RPMI7951 (cell line): ENCODE measurements around the gene CCDC88C. TPM values are rescaled to one million over a fixed set of nuclear protein-coding genes. Genes with fewer than 3 reads are reported as not detected.

Experiments
- DNase-seq: peaks from one replicate; pipeline ENCODE4 v3.0.0-alpha.2; 2012; ENCODE audit warnings: low read depth
- total RNA-seq: library from RNA; depleted of rRNA; stranded (reverse); fragments of >200 nt; shearing (Covaris generic); gene quantifications from 2 replicates; pipeline ENCODE4 v1.2.3, GENCODE V29; 2014

CCDC88C gene
- total RNA-seq, 1 experiment from 2014 or later, result 0.12 TPM

DNA sequence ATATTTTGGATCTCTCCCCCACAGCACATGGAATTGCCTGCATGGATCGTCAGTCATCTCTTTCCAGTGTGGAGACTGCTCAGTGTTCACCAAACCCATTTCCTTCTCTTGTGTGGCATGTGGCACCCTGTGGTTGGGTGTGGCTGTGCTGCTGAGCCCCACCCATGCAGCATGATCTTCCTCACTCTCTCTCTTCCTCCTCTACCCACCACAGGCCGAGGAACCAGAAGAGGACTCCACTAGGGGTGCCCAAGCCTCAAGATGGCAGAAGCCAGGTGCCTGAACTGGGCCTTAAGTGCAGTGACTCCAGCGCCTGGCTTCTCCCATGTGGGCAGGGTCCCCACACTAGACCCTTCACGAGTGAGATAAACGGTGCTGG, 106.3 kb downstream of the CCDC88C start:
- DNase-seq, result no peak

DNA sequence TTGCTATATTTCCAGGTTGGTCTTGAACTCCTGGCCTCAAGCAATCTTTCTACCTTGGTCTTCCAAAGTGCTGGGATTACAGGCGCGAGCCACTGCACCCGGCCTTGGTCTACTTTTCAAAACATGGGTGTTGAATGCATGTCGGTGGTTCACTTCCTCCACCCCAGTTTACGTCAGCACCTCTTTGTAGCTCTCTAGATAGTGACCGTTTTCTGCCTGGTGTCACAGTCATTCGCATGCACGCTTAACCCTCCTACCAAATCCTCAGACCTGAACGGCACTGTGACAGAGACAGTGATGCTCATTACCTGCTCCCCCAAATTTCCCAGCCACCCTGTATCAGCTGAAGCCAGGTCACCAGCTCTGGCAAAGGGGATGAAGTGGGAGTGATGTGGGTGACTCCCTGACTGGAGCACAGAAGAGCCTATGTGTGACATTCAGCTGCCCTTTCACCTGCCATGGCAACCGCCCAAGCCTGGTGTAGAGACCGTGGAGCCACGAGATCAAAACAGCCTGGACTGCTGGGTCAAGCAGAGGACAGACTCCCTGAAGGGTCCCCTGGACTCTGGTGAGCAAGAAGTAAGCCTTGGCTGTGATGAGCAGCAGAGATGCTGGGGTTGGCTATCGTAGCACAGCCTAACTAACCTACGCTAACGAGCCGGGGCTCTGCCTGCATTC, 106.9 kb downstream of the CCDC88C start:
- DNase-seq, result no peak

DNA sequence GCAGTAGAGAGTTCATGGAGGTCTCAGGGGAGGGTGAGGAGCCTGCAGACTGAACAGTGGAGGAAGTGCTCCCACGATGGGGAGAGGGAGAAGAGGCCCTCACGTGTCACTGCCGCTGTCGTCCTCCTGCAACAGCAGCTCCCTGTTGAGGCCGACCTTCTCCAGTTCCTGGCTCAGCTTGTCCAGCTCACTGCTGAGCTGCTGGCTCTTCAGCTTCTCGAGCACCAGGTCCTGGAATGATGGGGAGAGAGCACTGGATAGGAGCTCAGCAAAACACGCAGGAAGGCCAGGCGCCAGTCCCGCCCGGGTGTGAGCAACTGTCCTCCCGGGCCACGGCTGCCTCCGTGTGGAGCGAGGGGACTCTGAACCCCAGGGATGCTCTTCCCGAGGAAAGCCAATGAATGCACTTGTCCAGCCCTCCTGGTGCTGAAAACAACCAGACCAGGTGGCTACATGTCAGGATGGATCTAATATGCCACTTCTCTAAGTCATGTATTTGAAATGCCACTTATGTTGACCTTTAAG, 107.8 kb downstream of the CCDC88C start:
- DNase-seq, result no peak

DNA sequence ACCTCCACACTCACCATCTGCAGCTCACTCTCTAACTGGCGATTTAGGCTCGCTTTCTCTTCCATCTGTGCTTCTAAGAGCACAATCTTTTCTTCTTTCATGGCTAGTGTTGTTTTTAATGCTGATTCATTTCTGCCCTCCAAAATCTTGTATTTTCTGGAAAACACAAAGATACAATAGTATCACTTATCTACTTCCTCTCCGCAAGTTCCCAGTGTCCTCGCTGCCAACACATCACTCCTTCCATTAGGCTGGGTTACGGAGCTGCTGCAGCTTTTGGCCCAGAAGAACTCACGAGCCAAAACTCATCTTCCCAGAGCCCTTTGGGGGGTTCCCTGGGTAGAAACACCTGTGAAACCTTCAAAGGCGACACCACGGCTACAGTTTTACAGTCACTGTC, 109.3 kb downstream of the CCDC88C start:
- DNase-seq, result no peak

DNA sequence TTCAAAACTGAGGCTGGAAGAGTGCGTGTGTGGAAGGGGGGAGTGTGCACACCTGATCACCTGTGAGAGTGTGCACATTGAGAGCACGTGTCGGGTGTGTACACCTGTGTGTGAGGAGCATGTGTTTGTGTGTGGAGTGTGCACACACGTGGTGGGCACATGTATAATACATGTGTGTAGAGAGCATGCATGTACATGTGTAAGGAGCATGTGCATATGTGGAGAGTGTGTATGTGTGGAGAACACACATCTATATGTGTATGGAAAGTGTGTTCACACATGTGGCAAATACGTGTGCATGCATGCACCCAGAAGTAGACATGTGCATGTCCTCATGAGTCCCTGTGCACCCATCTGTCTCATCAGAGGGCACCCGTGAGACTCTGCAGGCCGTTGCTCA, 110.0 kb downstream of the CCDC88C start:
- no peak for DNase-seq

DNA sequence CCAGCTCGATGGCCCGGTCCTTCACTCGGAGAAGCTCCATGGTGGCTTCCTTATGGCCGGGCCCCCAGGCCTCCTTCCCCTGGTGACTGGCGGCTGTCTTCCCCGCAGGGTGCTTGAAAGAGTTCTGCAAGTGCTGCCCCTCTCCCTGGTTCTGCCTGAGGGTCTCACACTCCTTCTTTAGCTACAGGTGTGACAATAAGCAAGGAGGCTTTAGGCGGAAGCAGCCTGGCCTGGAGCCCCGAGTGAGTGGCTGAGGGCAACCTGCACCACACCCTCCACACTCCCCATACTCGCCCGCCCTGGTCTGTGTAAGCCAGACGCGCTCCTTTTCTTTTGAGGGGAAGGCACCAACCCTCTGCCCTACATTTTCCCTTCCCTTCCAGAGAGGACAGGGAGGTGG, 110.6 kb downstream of the CCDC88C start:
- no peak for DNase-seq

DNA sequence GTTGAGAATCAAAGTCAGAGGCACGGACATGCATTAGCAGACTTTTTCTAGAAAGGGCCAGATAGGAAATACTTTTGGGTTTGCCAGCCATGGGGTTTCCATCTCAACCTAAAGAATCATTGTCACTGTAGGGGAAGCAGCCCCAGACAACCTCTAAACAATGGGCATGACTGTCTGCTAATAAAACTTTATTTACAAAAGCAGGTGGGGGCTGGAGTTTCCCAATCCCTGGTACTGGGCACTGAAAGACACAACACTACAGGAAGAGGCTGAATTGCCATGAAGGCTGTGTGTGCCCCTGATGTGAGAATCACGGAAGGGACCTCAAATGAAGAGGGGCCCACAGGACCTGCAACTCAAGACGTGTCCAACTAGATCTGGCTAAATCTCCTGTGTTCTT, 111.1 kb downstream of the CCDC88C start:
- DNase-seq, result no peak

DNA sequence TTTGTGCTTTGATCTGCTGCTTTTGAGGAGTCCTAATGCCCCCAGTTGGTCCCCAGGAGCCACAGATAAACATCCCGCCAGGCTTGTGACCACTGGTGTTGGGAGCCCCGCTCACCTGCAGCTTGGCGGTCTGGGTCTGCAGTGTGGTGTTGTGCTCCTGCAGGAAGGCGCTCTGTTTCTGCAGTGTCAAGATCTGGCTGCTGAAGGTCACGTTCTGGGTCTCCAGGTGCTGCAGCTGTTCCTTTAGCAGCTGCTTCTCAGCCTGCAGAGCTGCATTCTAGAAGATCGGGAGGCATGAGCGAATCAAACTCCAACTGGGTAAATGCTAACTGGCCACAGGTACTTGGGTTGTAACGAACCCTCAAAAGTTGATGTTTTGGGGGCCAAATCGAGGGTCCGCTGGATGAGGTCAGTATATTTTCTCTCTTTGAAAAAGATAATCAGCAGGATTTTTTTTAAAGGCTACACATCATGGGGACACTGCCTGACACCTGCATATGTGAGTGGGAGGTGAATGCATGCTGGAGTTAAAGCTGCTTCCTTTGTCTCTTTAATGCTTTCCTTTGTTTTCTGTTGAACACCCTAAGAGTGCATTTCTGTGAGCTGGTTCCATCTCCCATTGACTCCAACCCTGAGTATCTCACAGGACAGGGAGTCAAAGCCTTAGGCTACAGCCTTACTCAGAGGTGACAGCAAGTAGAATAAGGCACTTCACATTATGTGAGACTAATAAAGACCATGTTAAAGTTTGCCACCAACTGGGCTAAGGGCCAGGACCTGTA, 111.8 kb downstream of the CCDC88C start:
- DNase-seq, result no peak

DNA sequence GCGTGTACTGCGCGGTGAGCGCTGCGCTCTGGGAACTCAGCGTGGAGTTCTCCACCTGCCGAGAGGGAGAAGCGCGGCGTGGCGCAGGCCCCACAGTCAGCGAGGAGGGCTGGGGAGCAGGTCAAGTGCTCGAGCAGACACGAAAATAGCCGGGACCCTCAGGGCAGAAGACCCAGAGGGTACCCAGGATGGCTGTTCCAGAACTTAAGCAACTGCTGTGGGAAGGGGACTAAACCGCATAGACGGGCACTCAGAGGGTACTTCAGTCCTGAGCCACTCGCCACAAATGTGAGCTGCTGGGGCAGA, 113.7 kb downstream of the CCDC88C start:
- no peak for DNase-seq

DNA sequence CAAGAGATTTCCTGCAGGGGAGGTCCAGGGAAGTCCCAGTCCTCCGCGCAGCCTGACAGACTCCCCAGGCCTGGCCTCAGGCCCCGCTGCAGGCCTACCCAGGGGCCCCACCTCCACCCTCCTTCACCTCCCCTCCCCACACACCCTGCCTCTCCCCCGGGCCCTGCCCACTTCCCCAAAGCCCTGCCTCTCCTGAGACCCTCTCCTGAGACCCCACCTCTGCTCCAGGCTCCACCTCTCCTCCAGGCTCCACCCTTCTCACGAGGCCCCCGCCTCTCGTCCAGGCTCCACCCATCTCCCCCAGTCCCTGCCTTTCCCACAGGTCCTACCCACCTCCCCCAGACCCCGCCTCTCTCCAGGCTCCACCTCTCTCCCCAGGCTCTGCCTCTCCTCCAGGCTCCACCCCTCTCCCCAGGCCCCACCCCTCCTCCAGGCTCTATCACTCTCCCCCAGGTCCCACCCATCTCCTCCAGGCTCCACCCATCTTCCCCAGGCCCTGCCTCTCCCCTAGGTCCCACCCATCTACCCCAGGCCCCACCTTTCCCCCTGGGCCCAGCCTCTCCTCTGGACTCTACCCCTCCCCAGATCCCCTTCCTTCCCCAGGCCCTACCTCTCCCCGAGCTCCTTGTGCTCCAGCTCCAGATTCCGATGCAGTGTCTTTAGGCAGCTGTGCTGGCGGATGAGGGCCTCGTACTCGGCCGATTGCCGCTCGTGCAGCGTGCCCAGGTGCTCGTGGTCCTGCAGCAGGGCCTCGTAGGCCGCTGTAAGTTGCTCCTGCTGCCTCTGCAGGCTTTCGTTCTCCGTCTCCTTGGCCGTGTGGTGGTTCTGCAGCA, 114.3 kb downstream of the CCDC88C start:
- DNase-seq, result no peak

DNA sequence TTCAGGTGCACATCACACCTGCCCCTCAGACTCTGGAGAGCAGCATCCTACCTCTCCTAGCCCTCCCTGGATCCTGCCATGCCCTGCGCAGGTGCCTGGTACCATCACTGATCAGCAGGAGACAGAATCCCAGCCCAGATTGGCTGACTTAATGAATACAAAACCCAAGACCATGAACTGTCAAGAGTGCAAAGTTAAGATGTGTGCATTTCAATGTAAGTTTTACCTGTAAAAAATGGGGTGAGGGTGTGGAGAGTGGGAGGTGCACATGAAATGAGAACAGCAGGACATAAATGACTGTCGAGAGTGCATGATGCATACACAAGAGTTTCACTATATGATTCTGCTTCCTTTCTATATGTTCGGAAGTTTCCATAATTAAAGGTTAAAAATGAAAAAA, 115.2 kb downstream of the CCDC88C start:
- DNase-seq, result no peak

DNA sequence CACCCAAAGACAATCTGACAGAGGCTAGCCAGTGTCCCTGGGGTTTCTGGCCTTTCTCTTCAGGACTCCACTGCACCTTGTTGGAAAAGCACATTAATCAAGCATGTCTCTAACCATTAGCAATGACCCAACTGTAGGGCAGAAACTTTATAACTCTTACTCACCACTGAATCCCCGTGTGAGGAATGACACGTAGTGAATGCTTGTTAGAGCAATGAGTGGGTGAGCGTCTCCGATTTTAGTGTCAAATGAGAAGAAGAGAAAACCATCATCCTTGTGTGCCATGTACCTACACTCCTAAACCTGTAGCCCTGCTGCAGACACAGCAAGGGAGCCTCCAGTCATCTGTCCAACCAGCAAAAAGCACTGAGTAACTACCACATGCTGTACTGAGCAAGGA, 116.7 kb downstream of the CCDC88C start:
- no peak for DNase-seq

DNA sequence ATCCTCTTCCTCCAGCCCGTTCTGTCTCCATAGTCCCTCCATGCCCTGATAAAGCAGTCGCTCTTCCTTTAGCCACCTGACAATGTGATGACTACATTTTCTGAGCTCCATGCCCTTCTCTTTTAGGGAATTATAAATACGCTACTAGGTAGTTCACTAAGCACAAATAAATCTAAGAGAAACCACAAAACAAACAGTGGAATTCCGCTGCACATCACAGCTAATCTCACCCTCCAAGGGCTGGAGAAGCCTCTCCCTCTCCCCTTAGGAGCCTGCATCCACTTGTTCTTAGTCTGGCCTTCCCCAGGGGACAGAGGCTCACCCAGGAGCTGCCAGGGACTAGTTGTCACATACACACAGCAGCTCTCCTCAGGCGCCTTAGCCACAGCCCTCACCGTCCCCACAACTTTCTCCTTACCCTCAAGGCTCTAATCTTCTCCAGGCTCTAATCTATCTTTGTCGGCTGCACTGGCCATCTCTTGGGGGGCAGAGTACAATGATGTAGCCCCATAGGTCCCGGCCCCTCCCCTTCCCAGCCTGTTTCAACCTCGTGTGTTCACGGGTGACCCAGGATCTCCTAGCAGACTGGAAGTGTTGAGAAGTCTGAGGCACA, 117.2 kb downstream of the CCDC88C start:
- DNase-seq, result no peak

DNA sequence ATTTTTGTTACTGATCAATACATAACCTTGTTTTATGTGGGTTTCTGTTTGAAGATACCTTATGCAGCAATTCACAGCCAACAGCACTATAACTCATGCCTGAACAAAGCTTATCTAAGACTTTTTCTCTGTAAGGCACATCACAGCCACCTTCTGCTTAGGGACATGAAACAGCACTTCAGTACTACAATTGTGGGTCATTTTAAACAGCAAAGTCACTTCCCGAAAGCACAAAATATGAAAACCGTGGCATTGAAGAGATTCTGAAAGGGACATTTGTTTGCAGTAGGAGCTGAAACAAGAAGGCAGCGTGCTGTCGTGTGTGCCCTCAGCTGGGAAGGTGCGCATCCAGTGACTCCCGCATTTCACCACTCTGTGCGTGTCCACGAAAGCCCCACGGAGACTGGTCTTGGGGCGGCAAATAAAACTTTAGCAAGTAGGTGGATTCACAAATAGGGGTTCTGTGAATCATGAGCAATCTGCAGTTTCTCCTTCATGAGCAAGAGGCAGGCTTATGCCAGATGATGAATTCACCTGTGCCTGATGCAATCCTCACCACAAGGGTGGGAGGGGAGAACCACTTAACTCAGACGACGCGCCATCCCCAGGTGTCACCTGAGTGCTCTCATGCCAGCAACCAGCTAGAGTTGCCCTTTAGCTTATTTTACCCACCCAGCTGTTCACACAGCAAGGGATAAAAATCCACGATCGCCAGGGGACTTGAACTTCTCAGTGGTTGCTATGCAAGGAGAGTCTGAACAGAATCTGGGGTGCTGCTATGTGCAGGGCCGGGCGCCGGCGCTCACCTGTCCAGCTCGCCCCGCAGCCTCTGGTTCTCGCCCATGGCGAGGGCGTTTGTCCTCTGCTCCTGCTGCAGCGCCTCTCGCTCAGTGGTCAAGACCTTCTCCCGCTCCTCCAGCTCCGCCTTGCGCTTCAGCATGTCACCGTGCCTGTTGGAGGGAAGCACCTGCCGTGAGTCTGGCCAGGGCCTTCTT, 118.2 kb downstream of the CCDC88C start:
- no peak for DNase-seq

DNA sequence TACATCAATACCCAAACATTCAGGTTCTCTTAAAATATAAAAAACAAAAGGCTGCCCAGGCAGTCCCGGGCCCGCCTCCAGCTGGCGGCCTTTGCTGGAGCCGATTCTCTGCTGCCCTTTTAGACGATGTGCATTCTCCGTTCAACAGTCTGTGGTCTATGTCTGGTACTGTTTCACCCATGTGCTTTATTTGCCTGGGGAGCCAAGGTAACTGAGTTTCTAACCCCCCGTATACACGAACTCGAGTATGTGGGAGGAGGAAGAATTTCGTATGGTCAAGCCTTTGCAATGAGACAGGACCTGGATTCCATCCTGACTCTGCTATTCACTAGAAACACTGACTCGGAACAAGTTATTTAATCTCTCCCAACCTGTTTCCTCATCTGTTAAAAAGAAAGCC, 119.0 kb downstream of the CCDC88C start:
- no peak for DNase-seq

DNA sequence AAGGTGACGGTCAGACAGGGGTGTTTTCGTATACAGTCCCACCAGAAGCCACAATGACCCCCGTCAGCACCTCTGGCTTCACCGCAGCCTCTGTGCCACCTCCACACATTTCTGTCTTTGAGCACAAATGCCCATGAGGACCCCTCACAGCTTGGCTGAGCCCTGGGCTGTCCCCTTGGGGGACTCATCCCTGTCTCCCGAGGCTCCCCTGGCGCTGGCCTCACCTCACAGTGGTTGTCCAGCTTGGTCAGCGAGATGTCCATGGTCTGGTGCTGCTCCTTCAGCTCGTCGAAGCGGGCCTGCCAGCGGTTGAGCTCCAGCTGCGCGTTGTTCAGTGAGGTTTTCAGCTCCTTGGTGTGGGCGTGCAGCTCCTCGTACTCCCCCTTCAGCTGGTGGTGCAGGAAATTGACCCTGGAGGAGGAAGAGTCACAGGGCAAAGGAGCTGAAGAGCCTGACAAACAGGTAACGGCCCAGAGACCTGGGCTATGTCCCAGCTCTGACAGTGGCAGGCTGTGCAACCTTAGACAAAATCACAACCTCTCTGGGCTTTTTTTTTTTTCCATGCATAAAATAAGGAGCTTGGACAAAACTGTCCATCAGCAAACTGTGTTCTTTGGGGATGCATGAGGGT, 120.4 kb downstream of the CCDC88C start:
- no peak for DNase-seq

DNA sequence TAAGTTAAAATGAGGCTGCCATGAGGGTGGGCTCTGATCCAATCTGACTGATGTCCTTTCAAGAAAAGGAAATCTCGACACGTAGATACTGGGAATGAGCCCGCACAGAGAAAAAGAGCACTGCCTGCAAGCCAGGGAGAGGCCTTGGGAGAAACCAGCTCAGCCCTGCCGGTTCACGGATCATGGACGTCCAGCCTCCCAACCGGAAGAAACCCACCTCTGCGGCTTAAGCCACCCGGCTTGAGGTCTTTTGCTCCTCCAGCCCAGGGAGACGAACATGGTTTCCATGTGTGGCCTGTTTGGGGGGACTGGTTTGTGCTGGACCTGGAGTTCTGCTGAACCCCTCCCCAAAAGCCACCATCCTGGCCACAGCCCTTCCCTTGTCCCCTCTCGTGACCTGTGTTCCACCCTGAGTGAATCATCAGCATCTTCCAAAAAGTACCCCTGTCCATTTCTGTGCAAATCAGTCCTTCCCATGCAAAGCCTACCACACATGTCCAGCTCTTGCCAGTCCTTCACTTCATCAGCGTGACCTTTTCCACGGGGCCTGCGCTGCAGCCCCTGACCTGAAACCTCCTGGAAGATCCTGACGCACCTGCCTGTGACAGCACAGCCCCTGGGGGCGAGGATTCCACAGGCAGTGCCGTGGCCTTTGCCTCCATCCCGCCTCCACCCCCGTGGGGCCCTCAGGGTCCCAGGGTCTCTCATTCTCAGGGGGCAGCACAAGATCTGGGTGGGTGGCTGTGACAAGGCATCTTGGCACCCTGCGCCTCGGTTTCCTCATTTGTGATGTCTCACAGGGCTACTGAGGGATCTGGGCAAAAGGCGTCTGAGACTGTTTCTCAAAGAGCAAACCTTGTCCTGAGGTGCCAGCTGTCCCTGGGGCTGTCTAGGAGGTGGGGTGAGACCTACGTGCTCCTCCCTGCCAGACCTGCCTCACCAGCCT, 121.5 kb downstream of the CCDC88C start:
- DNase-seq, result no peak

DNA sequence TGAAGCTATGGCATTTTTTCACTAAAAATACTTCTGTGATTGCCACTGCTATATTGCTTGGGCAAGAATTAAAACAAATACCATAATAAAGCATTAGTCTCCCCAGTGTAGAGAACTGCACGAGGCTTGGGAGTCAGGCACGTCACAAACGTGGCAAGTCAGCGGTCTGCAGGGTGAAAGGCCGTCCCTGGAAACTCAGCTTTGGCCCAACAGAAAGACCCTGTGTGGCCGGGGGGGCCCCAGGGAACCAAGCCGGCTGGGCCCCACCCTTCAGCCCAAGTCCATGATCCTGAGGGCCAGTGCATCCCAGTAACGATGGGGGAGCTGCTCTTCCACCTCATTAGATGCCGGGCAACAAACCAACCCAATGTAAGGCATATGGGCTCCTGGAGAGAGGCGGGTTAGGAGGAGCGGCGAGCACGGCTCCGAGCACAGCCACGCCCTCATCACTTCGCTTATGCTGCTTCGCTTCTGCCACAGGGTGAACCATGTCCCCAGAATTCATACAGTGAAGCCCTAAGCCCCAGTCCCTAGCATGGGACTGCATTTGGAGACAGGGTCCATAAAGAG, 122.3 kb downstream of the CCDC88C start:
- DNase-seq, result no peak

DNA sequence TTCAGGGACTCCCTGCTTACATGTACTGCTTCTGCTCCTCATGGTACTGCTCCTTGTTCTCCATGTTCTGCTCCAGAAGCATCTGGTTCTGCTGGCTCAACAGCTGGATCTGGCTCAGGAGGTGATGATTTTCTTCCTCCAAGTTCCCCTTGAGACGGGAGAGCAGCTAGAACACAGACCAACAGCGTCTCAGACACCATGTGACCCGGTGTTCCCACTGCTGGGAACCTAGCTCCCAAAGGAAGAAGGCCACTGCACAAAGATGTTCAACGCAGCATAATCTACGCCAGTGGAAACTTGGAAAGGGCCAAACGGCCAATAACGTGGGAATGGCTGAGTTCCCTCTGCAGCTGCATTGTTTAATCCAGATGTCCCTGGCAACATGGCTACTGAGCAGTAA, 123.5 kb downstream of the CCDC88C start:
- no peak for DNase-seq
